AG04450 (cell line): ENCODE measurements around the gene CACNA1C. TPM values are rescaled to one million over a fixed set of nuclear protein-coding genes. Genes with fewer than 3 reads are reported as not detected.

Experiments used
- CTCF ChIA-PET: fragments of 300-600, 350-600 bp; formaldehyde crosslinking; extraction: SDS; loops from one replicate; lab custom pipeline; 2022; ENCODE audit warnings: antibody characterized with exemption, inconsistent platforms; lab: Charles Lee
- POLR2A ChIA-PET: fragments of 350-600 bp; formaldehyde crosslinking; extraction: SDS; loops from one replicate; lab custom pipeline; 2021; ENCODE audit warnings: antibody characterized with exemption, inconsistent platforms; lab: Yijun Ruan, JAX
- DNase-seq: peaks from one replicate; pipeline ENCODE4 v3.0.0-alpha.2; 2011; ENCODE audit warnings: low read depth, low spot score
- H3K27ac ChIP-seq: one replicate; pipeline ENCODE4 v1.5.1; 2012; ENCODE audit warnings: low read depth, low read length, control low read depth
- H3K27me3 ChIP-seq: one replicate; pipeline ENCODE4 v1.6.0; 2012; ENCODE audit warnings: low read length; ENCODE audit not compliant: control insufficient read depth, insufficient read depth
- H3K4me3 ChIP-seq: 2 replicates; pipeline ENCODE4 v1.5.1; 2011; ENCODE audit warnings: mild to moderate bottlenecking, low read depth, low read length, control low read depth
- H3K9me3 ChIP-seq: 2 replicates; pipeline ENCODE4 v1.5.1; 2012; ENCODE audit warnings: low read length; ENCODE audit not compliant: control insufficient read depth, insufficient read depth
- polyA plus RNA-seq: library from polyadenylated mRNA; depleted of rRNA; stranded (reverse); fragments of >200 nt; gene quantifications from 2 replicates; pipeline ENCODE4 v1.2.3, GENCODE V29; 2011
- TF ChIP-seq, protein P1 (sequence below): IDR thresholded peaks from 2 replicates; pipeline ENCODE4 v1.5.1; 2011; ENCODE audit warnings: low read depth, low read length, control low read depth, inconsistent platforms

CACNA1C gene
- polyA plus RNA-seq, 1 experiment, result 5.9 TPM

DNA sequence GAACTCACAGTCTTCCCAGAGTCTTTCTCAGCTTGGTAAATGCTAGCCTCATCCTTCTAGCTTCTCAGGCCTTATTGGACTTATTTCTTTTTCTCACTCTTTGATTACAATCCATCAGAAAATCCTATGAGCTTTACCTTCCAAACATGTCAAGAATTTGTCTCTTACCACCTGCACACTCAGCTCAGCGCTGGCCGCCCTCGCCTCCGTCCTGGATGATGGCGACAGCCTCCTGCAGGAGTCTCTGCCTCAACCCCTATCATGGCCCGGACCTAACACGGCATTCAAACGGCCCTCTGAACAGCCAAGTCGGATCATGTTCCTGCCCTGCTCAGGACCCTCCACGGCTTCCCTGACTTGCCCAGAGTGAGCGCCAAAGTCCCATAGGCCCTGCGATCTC, 408.9 kb downstream of the CACNA1C start:
- Histone ChIP-seq H3K9me3 (no peaks in the 10 kb centered on the region; the same call in 1 of the 2 replicates), H3K27ac (no peak overlapping the region), H3K4me3 (no peak overlapping the region), H3K27me3 (no peaks in the 10 kb centered on the region)
- ChIA-PET CTCF (no interaction called here), POLR2A (no interaction called here)
- TF ChIP-seq, protein P1, sequence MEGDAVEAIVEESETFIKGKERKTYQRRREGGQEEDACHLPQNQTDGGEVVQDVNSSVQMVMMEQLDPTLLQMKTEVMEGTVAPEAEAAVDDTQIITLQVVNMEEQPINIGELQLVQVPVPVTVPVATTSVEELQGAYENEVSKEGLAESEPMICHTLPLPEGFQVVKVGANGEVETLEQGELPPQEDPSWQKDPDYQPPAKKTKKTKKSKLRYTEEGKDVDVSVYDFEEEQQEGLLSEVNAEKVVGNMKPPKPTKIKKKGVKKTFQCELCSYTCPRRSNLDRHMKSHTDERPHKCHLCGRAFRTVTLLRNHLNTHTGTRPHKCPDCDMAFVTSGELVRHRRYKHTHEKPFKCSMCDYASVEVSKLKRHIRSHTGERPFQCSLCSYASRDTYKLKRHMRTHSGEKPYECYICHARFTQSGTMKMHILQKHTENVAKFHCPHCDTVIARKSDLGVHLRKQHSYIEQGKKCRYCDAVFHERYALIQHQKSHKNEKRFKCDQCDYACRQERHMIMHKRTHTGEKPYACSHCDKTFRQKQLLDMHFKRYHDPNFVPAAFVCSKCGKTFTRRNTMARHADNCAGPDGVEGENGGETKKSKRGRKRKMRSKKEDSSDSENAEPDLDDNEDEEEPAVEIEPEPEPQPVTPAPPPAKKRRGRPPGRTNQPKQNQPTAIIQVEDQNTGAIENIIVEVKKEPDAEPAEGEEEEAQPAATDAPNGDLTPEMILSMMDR, result no peak
- no peak for DNase-seq

DNA sequence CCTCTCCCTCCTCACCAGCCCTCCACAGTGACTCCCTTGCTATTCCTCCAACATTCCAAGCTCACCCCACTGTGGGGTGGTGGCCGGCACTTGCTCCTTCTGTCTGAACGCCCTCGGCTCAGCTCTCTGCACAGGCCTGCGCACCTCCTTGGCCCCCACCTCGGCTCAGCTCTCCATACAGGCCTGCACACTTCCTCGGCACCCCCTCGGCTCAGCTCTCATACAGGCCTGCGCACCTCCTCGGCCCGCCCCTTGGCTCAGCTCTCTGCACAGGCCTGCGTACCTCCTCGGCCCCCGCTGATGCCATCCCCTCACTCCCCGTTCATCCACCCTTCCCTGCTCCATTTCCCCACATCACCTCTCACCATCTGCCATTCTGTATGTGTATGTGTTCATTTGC, 409.3 kb downstream of the CACNA1C start:
- no peak overlapping the region for H3K4me3 ChIP-seq
- ChIA-PET CTCF (no interaction called here), POLR2A (interaction anchor here (0.7 kb wide), 1 partner anchor 35 kb away, joined by 7 read pairs; no protein-coding TSS in a partner anchor)
- TF ChIP-seq, protein P1, result no peak
- no peak overlapping the region for H3K27ac ChIP-seq
- H3K27me3 ChIP-seq, result no peaks in the 10 kb centered on the region
- H3K9me3 ChIP-seq, result no peaks in the 10 kb centered on the region; the same call in 1 of the 2 replicates
- DNase-seq, result no peak

DNA sequence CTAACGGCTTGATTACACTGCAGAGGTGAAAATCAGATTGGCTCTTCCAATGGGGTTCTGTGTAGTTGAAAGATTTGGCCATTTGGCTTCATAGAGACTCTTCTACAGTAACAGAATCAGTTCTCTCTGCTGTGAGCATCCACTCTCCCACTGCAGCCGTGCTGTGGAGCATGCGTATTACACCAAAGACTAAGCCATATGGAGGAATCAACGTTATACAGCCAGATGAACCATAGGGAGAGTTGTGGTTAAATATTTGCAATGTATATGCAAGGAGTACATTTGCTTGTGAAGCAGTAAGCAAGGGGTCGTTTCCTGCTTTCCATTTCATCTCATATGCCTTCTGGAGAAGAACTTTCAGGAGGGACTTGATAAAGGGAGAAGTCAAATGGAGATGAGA, 410.9 kb downstream of the CACNA1C start:
- TF ChIP-seq, protein P1, result no peak
- POLR2A ChIA-PET, result no interaction called here

DNA sequence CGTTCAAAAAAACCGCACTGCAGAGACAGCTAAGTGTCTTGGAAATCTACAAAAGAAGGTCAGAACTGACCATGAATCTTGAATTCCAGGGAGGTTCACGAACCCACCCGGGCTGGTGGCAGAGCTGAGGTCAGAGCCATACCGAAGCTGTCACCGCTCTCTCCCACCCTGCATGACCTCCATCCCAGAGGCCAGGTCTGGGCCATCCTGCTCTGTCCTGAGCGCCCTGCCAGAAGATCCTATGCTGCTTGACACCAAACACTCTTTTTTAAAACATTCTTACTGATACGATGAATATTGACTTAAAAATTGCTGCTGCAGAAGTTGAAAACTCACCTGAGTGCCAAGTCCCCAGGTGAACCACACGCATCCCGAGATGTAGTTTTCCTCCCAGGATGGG, 412.9 kb downstream of the CACNA1C start:
- TF ChIP-seq, protein P1, result no peak
- Histone ChIP-seq H3K9me3 (no peaks in the 10 kb centered on the region; the same call in 1 of the 2 replicates), H3K27ac (no peak overlapping the region), H3K4me3 (no peak overlapping the region), H3K27me3 (no peaks in the 10 kb centered on the region)
- ChIA-PET CTCF (no interaction called here), POLR2A (no interaction called here)
- DNase-seq, result no peak

More for the DNA sequence above, 410.9 kb downstream of the CACNA1C start:
- CTCF ChIA-PET, result no interaction called here
- no peak for DNase-seq
- H3K27me3 ChIP-seq, result no peaks in the 10 kb centered on the region
- no peaks in the 10 kb centered on the region; the same call in 1 of the 2 replicates for H3K9me3 ChIP-seq
- H3K4me3 ChIP-seq, result no peak overlapping the region
- no peak overlapping the region for H3K27ac ChIP-seq

DNA sequence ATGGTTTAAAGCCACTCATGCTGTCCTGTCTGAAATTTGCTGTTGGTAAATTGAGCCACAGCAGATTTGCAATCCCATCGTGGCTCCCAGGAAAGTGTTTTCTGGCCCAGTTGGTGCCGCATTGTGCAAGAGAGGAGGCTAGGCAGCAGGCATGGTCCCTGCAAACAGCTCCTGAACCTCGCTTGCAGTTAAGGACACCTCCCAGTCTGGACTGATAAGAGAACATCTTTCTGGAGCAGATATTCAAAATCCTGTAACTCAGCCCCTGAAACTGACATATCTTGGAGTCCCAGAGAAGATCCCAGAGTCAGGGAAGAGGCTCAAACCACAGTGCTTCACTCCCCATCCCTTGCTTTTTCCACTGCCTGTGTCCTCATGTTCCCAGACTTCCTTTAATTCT, 413.4 kb downstream of the CACNA1C start:
- TF ChIP-seq, protein P1, result no peak
- H3K27ac ChIP-seq, result no peak overlapping the region
- H3K4me3 ChIP-seq, result no peak overlapping the region
- ChIA-PET CTCF (no interaction called here), POLR2A (no interaction called here)
- H3K27me3 ChIP-seq, result no peaks in the 10 kb centered on the region
- no peaks in the 10 kb centered on the region; the same call in 1 of the 2 replicates for H3K9me3 ChIP-seq
- no peak for DNase-seq
